Bronchial epithelial cell (primary cell): ENCODE measurements around the gene MYH10. TPM values are rescaled to one million over a fixed set of nuclear protein-coding genes. Genes with fewer than 3 reads are reported as not detected.

ENCODE experiments used
- DNase-seq: peaks from one replicate; pipeline ENCODE4 v3.0.0-alpha.2; 2010; ENCODE audit warnings: low read depth
- FAIRE-seq: peaks from 2 replicates; lab custom pipeline; 2011; peaks lifted over from hg19 to GRCh38; lab: Jason Lieb, UNC
- H3K27me3 ChIP-seq: 2 replicates; pipeline ENCODE4 v1.5.1; 2011; ENCODE audit warnings: low read length; ENCODE audit not compliant: control insufficient read depth, insufficient read depth
- H3K36me3 ChIP-seq: 2 replicates; pipeline ENCODE4 v1.5.1; 2011; ENCODE audit warnings: low read length; ENCODE audit not compliant: control insufficient read depth, insufficient read depth
- H3K4me3 ChIP-seq: 2 replicates; pipeline ENCODE4 v1.5.1; 2011; ENCODE audit warnings: mild to moderate bottlenecking, low read depth, low read length, control low read depth
- CTCF ChIP-seq: IDR thresholded peaks from 2 replicates; pipeline ENCODE4 v1.5.1; 2011; ENCODE audit warnings: mild to moderate bottlenecking, moderate library complexity, low read length, control low read depth, inconsistent platforms; ENCODE audit not compliant: insufficient read depth, severe bottlenecking
- total RNA-seq: library from RNA; depleted of rRNA; stranded (reverse); fragments of >200 nt; gene quantifications from 2 replicates; pipeline ENCODE4 v1.2.1, GENCODE V29; 2014

MYH10 gene
- total RNA-seq, 1 donor from 2014 or later: 31.6 TPM

- DNase-seq (no peak), FAIRE-seq (no peak)
- H3K36me3 ChIP-seq: peaks cover 1% of the 10 kb centered on the region
- no peak for TF ChIP-seq CTCF
- no peak overlapping the region for H3K4me3 ChIP-seq
- H3K27me3 ChIP-seq: no peaks in the 10 kb centered on the region
Measured at GRCh38 chr17:8602679-8603078, 27.8 kb downstream of the MYH10 start.

- H3K27me3 ChIP-seq: no peaks in the 10 kb centered on the region
- FAIRE-seq: no peak
- DNase-seq: no peak
- TF ChIP-seq CTCF: no peak
- peaks cover 1% of the 10 kb centered on the region for H3K36me3 ChIP-seq
- H3K4me3 ChIP-seq: no peak overlapping the region
Measured at GRCh38 chr17:8599351-8600011, 31.0 kb downstream of the MYH10 start.

GRCh38 chr17:8598913-8599312 is 31.6 kb downstream of the MYH10 start:
- DNase-seq (no peak), FAIRE-seq (no peak)
- Histone ChIP-seq H3K4me3 (no peak overlapping the region), H3K27me3 (no peaks in the 10 kb centered on the region), H3K36me3 (peaks cover 1% of the 10 kb centered on the region)
- TF ChIP-seq CTCF: no peak

GRCh38 chr17:8593830-8594229 is 36.7 kb downstream of the MYH10 start:
- Histone ChIP-seq H3K36me3 (no peaks in the 10 kb centered on the region), H3K4me3 (no peak overlapping the region), H3K27me3 (no peaks in the 10 kb centered on the region)
- FAIRE-seq (no peak), DNase-seq (no peak)
- TF ChIP-seq CTCF: no peak

- no peak for FAIRE-seq
- TF ChIP-seq CTCF: no peak
- DNase-seq: no peak
- no peaks in the 10 kb centered on the region for H3K36me3 ChIP-seq
- H3K4me3 ChIP-seq: no peak overlapping the region
- no peaks in the 10 kb centered on the region for H3K27me3 ChIP-seq
Measured at GRCh38 chr17:8593276-8593675, 37.2 kb downstream of the MYH10 start.

- FAIRE-seq (no peak), DNase-seq (no peak)
- Histone ChIP-seq H3K27me3 (no peaks in the 10 kb centered on the region), H3K4me3 (no peak overlapping the region), H3K36me3 (no peaks in the 10 kb centered on the region)
- no peak for TF ChIP-seq CTCF
Measured at GRCh38 chr17:8588877-8589554, 41.5 kb downstream of the MYH10 start.
